IPS-18c (cell line): ENCODE results near the gene PBX4.

ENCODE experiments used
- H3K4me3 ChIP-seq: 2 replicates; pipeline ENCODE4 v1.7.0; 2013; ENCODE audit warnings: low read depth, mild to moderate bottlenecking, low read length, moderate library complexity; ENCODE audit not compliant: insufficient read depth
- H3K9me3 ChIP-seq: one replicate; pipeline ENCODE4 v1.6.1; 2013; ENCODE audit warnings: mild to moderate bottlenecking, low read length, moderate library complexity; ENCODE audit not compliant: control insufficient read depth, insufficient read depth

The PBX4 gene

DNA sequence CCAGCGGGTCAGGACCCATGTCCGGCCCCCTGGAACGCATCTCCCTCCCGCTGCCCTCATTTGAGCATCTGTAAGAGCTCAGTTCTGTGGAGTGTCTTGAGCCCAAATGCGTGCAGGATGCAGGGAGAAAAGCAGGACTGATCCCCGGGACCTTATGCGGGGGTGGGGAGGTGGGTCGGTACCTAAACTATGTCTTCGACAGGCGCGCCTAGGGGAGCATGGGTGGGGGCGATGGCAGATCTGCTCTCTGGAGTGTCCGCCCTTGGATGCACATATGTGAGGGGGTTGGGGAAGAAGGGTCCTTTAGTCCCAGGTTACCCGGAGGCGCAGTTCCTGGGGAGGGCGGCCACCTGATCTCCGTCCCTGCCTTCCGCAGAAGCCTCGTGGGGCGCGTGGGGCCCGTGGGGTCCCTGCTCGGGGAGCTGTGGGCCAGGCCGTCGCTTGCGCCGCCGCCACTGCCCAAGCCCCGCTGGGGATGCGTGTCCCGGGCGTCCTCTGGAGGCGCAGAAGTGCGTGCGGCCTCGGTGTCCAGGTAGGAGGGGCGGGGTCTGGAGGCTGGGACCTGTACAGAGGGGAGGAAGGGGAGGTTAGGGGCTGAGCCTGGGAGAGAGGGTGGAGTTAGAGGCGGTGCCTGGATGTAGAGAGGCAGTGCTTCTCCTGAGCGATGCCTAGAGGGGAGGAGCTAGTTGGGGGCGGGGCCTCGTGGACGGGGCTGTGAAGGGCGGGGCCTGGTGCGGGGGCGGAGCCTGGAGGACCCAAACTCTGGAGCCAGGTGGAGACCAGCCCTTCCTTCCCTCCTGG is 77.6 kb downstream of the PBX4 start:
- H3K9me3 ChIP-seq = peaks cover 2% of the 10 kb centered on the region
- H3K4me3 ChIP-seq = peak overlapping the region; percentile 2; the same call in 1 of the 2 replicates

- peaks cover 2% of the 10 kb centered on the region for H3K9me3 ChIP-seq
- no peak overlapping the region; the same call in 1 of the 2 replicates for H3K4me3 ChIP-seq
These were observed 78.3 kb downstream of the PBX4 start for GRCh38 chr19:19540064-19540714.

DNA sequence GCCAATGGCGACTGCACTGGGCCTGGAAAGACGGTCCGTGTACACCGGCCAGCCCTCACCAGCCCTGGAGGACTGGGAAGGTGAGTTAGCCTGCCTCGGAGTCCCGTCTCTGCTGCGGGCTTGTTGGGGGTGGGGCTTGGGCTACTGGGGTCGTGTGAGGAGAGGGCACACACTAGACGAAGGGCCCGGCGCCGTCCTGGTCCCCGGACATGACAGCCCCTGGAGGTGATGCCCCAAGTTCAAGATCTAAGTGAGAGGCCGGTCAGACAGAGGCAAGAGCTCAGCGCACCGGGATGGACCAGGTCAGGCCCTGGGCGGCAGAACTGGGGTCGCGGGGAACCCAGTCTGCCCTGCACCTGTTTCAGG is 78.8 kb downstream of the PBX4 start:
- Histone ChIP-seq H3K9me3 (peaks cover 2% of the 10 kb centered on the region), H3K4me3 (no peak overlapping the region)

GRCh38 chr19:19538785-19539166 is 79.7 kb downstream of the PBX4 start:
- H3K4me3 ChIP-seq = peak overlapping the region; percentile 56; the same call in 1 of the 2 replicates

DNA sequence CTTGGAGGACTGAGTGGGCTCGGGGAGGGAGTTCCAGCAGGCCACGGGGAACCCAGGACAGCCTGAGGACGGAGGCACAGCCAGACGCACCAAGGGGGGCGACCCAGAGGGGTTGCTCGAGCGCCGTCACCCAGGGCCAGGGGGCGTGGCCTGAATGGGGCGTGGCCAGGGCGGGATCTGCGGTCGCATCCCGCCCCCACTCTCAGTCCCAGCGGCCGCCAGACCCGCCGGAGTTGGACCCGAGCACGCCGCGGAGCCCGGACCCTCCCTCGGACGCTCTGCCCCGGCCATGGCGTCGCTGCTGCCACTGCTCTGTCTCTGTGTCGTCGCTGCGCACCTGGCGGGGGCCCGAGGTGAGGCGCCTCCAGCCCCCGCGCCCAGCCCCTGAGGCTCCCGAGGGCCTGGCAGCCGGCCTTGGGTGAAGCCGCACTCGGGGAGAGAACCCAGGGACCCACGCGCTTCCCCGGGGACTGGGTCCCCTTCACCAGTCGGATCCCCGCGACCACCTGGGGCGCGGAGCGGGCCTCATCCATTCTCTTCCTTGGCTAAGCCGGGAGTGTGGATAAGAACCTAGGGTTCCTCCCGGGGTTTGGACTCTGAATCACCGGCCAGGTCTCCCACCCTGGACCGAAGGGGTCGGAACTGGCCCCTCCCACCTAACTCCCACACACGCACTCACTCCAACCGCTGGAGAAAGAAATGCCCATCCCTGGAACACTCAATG is 80.3 kb downstream of the PBX4 start, which contains the start of gene CILP2:
TSS of gene CILP2 (plus strand) at position 205 of the 724 bp plus-strand sequence. CDS start at position 290, 85 bp downstream.
- Histone ChIP-seq H3K9me3 (peaks cover 2% of the 10 kb centered on the region), H3K4me3 (peak within 1 kb of the TSS; percentile 56)

More at GRCh38 chr19:19538785-19539166, 79.7 kb downstream of the PBX4 start:
- H3K9me3 ChIP-seq = peaks cover 2% of the 10 kb centered on the region

GRCh38 chr19:19537075-19538048 is 81.1 kb downstream of the PBX4 start:
- Histone ChIP-seq H3K9me3 (peaks cover 2% of the 10 kb centered on the region), H3K4me3 (peak overlapping the region; percentile 56; the same call in 1 of the 2 replicates)

DNA sequence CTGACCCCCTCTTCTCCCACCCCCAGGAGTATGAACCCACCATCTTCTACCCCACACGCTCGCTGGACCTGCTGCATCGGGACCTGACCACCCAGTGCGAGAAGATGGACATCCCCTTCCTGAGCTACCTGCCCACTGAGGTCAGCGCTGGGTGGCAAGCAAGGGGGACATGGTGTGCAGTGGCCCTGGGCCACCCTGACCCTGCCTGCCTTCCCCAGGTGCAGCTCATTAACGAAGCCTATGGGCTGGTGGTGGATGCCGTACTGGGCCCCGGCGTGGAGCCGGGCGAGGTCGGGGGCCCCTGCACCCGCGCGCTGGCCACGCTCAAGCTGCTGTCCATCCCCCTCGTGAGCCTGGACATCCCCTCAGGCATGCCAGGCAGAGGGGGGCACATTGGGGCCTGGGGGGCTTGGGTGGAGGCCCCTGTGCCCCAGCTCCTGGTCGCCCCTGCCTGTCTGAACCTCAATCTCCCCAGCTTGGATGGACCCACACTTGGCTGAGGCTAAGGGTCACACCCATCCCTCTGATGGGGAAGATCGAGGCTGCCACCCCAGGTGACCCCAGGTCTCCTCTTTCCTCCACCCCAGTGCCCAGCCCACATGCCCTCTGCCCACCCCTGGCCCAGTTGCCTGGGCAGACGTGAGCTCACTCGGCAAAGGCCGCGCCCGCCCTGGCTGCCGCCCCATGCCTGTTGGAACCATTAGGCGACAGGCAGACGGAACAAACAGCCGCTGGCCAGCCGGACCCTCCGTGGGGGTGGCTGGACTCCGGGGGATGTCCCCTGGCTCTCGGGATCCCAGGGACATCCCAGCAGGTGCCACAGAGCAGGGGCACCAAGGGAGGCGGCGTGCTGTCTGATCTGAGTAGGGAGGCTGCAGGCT is 82.9 kb downstream of the PBX4 start:
- Histone ChIP-seq H3K9me3 (peaks cover 2% of the 10 kb centered on the region), H3K4me3 (no peak overlapping the region)

DNA sequence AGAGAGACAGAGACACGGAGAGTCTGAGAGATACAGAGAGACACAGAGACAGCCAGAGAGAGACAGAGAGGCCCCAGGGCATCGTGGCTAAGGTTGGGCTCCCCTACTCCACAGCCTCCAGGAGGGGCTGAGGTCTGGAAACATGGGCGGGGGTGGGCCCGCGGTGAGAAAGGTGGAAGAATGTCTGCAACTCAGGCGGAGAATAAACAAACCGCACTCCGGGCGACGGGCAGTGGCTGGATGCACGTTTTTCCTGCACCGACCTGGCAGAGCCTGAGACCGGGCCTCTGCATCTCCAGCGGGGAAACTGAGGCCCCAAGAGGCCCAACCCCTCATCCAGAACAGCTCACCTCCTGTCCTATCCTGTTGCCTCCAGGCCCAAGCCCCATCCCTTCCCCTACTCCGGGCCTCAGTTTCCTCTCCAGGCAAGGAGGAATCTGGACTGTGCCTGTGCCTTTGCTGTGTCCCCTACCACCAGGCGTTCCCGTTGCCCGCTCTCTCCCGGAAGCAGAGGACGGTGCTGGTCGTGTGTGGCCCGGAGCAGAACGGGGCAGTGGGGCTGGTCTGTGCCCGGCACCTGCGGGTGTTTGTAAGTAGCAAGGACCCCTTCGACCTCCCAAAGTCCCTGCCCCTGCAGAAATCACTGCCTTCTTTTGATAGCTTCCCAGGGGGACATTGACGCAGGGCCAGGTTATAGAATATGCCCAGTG is 83.8 kb downstream of the PBX4 start:
- no peaks in the 10 kb centered on the region for H3K9me3 ChIP-seq
- H3K4me3 ChIP-seq = no peak overlapping the region

GRCh38 chr19:19533841-19534240 is 84.6 kb downstream of the PBX4 start:
- no peak overlapping the region for H3K4me3 ChIP-seq
- no peaks in the 10 kb centered on the region for H3K9me3 ChIP-seq

GRCh38 chr19:19532806-19533701 is 85.4 kb downstream of the PBX4 start:
- Histone ChIP-seq H3K9me3 (no peaks in the 10 kb centered on the region), H3K4me3 (no peak overlapping the region)

GRCh38 chr19:19531951-19532805 is 86.3 kb downstream of the PBX4 start:
- Histone ChIP-seq H3K9me3 (no peaks in the 10 kb centered on the region), H3K4me3 (no peak overlapping the region)

DNA sequence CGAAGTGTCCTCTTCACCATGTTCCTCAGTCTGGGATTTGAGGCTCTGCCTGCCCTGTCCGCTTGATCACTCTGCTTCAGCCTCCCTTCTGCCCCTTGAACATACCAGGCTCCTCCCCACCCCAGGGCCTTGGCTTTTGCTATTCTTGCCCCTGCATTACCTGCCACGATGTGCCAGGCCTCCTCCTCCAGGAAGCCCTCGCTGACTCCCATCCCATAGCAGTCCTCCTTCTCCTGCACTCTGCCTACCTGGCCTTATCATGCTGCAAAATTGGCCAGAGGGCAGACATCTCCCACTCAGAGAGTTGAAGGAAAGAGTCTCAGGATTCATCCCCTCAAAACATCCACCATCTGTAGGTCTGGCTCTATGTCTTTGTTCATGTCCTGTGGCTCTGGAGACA is 87.6 kb downstream of the PBX4 start:
- Histone ChIP-seq H3K4me3 (no peak overlapping the region), H3K9me3 (no peaks in the 10 kb centered on the region)

GRCh38 chr19:19530423-19530804 is 88.1 kb downstream of the PBX4 start:
- Histone ChIP-seq H3K4me3 (no peak overlapping the region), H3K9me3 (no peaks in the 10 kb centered on the region)
